MM.1S (cell line): ENCODE measurements around the gene QSER1.
A peak's percentile ranks its signal among the peaks of the same experiment; 100 is the strongest.

ENCODE experiments used
- DNase-seq: peaks from one replicate; pipeline ENCODE4 v3.0.0-alpha.2; 2015
- H2AFZ ChIP-seq: fragments of 300-600 bp; sonication (generic); 2 replicates; pipeline ENCODE4 v1.6.0; 2016; ENCODE audit warnings: antibody characterized with exemption, low read length
- H3F3A ChIP-seq: fragments of 300-600 bp; sonication (generic); 2 replicates; pipeline ENCODE4 v1.6.1; 2016; ENCODE audit warnings: mild to moderate bottlenecking, antibody characterized with exemption, low read length, moderate library complexity, mixed read lengths; ENCODE audit not compliant: insufficient read depth
- H3K27ac ChIP-seq: fragments of 300-600 bp; sonication (generic); 2 replicates; pipeline ENCODE4 v1.5.1; 2016; ENCODE audit warnings: mild to moderate bottlenecking, low read length
- H3K27me3 ChIP-seq: fragments of 300-600 bp; sonication (generic); replicated peaks from 2 replicates; pipeline ENCODE4 v1.6.0; 2016; ENCODE audit warnings: low read length; ENCODE audit not compliant: insufficient read depth
- H3K36me3 ChIP-seq: fragments of 300-600 bp; sonication (generic); replicated peaks from 2 replicates; pipeline ENCODE4 v1.6.1; 2016; ENCODE audit warnings: mild to moderate bottlenecking, low read length, mixed read lengths; ENCODE audit not compliant: insufficient read depth
- H3K4me1 ChIP-seq: fragments of 300-600 bp; sonication (generic); 2 replicates; pipeline ENCODE4 v1.6.1; 2016; ENCODE audit warnings: low read length, mixed read lengths
- H3K4me2 ChIP-seq: fragments of 300-600 bp; sonication (generic); 2 replicates; pipeline ENCODE4 v1.6.0; 2016; ENCODE audit warnings: low read depth, low read length
- H3K4me3 ChIP-seq: fragments of 300-600 bp; sonication (generic); 2 replicates; pipeline ENCODE4 v1.5.1; 2016; ENCODE audit warnings: low read length, mixed read lengths
- H3K79me2 ChIP-seq: fragments of 300-600 bp; sonication (generic); 2 replicates; pipeline ENCODE4 v1.6.1; 2016; ENCODE audit warnings: mixed run types, low read length, mixed read lengths
- H3K9ac ChIP-seq: fragments of 300-600 bp; sonication (generic); 2 replicates; pipeline ENCODE4 v1.6.1; 2016; ENCODE audit warnings: low read length, mixed read lengths
- H3K9me2 ChIP-seq: fragments of 300-600 bp; sonication (generic); replicated peaks from 2 replicates; pipeline ENCODE4 v1.6.1; 2016; ENCODE audit warnings: mild to moderate bottlenecking, low read length, mixed read lengths; ENCODE audit not compliant: insufficient read depth
- H3K9me3 ChIP-seq: fragments of 300-600 bp; sonication (generic); replicated peaks from 2 replicates; pipeline ENCODE4 v1.6.1; 2016; ENCODE audit warnings: mild to moderate bottlenecking, low read length, mixed read lengths; ENCODE audit not compliant: insufficient read depth
- H4K20me1 ChIP-seq: fragments of 300-600 bp; sonication (generic); 2 replicates; pipeline ENCODE4 v1.6.1; 2016; ENCODE audit warnings: mild to moderate bottlenecking, low read length, moderate library complexity, mixed read lengths; ENCODE audit not compliant: insufficient read depth
- CTCF ChIP-seq: fragments of 300-600 bp; sonication (generic); IDR thresholded peaks from 2 replicates; pipeline ENCODE4 v1.5.1; 2016; ENCODE audit warnings: antibody characterized with exemption, low read length, mixed read lengths
- EZH2 ChIP-seq: fragments of 300-600 bp; sonication (generic); optimal IDR thresholded peaks from 2 replicates; pipeline ENCODE3; 2017; ENCODE audit warnings: low read depth, mild to moderate bottlenecking, antibody characterized with exemption, low read length, mixed read lengths
- EZH2phosphoT487 ChIP-seq: fragments of 300-600 bp; sonication (generic); IDR thresholded peaks from 2 replicates; pipeline ENCODE4 v1.6.1; 2018; ENCODE audit warnings: antibody characterized with exemption, low read length

QSER1 gene

GRCh38 chr11:32893093-32893342 lies 407 bp downstream of the QSER1 start:
- 0 out of 2 replicates have a peak overlapping the region, but pooled peaks have one; percentile 90 for H2AFZ ChIP-seq
- H3K36me3 ChIP-seq, result no peaks in the 10 kb centered on the region
- H3F3A ChIP-seq, result peaks cover 10% of the 10 kb centered on the region
- TF ChIP-seq CTCF (no peak), EZH2 (no peak), EZH2phosphoT487 (no peak)
- H3K4me2 ChIP-seq, result peak overlapping the region; percentile 43
- no peaks in the 10 kb centered on the region for H3K27me3 ChIP-seq
- no peaks in the 10 kb centered on the region for H3K9me2 ChIP-seq
- peaks cover 48% of the 10 kb centered on the region for H3K79me2 ChIP-seq
- H3K4me1 ChIP-seq, result 0 out of 2 replicates have a peak, but pooled peaks cover 10% of the 10 kb centered on the region
- peak overlapping the region; percentile 83 for H3K4me3 ChIP-seq
- H3K9ac ChIP-seq, result peak overlapping the region; percentile 92
- H3K27ac ChIP-seq, result peak overlapping the region; percentile 63; the same call in 1 of the 2 replicates
- H3K9me3 ChIP-seq, result no peaks in the 10 kb centered on the region
- DNase-seq, result no peak
- H4K20me1 ChIP-seq, result no peaks in the 10 kb centered on the region

GRCh38 chr11:32893343-32894148 lies 935 bp downstream of the QSER1 start:
- TF ChIP-seq EZH2phosphoT487, result no peak
- TF ChIP-seq EZH2, result no peak
- TF ChIP-seq CTCF, result peak; percentile 52
- Histone ChIP-seq H3K27ac (peak overlapping the region; percentile 63; the same call in 1 of the 2 replicates), H3F3A (peaks cover 10% of the 10 kb centered on the region), H3K36me3 (no peaks in the 10 kb centered on the region), H3K9me3 (no peaks in the 10 kb centered on the region), H3K27me3 (no peaks in the 10 kb centered on the region), H3K4me3 (peak overlapping the region; percentile 83), H3K9me2 (no peaks in the 10 kb centered on the region), H4K20me1 (no peaks in the 10 kb centered on the region), H3K79me2 (peaks cover 53% of the 10 kb centered on the region), H2AFZ (peak overlapping the region; percentile 90), H3K4me2 (peak overlapping the region; percentile 43), H3K9ac (peak overlapping the region; percentile 92), H3K4me1 (0 out of 2 replicates have a peak, but pooled peaks cover 10% of the 10 kb centered on the region)
- DNase-seq, result peak; percentile 58

GRCh38 chr11:32894149-32894827 lies 1.7 kb downstream of the QSER1 start:
- Histone ChIP-seq H3K4me3 (peak overlapping the region; percentile 83), H3K27ac (peak overlapping the region; percentile 63; the same call in 1 of the 2 replicates), H3K27me3 (no peaks in the 10 kb centered on the region), H2AFZ (peak overlapping the region; percentile 90; the same call in 1 of the 2 replicates), H3K9me3 (no peaks in the 10 kb centered on the region), H3K79me2 (peaks cover 60% of the 10 kb centered on the region), H4K20me1 (no peaks in the 10 kb centered on the region; the same call in 1 of the 2 replicates), H3K36me3 (no peaks in the 10 kb centered on the region), H3K9me2 (no peaks in the 10 kb centered on the region), H3F3A (peaks cover 16% of the 10 kb centered on the region), H3K4me1 (peaks cover 15% of the 10 kb centered on the region), H3K4me2 (peak overlapping the region; percentile 43), H3K9ac (peak overlapping the region; percentile 92)
- TF ChIP-seq EZH2 (no peak), CTCF (no peak), EZH2phosphoT487 (no peak)
- peak; percentile 67 for DNase-seq
